Muscle layer of duodenum (tissue), 2 donors: ENCODE measurements around the gene CDYL.

ENCODE experiments used
- H3K27ac ChIP-seq: one replicate; pipeline ENCODE4 v1.7.0; 2013; ENCODE audit warnings: mild to moderate bottlenecking, low read length
- H3K27me3 ChIP-seq: one replicate; pipeline ENCODE4 v1.7.0; 2013; ENCODE audit warnings: low read depth, mild to moderate bottlenecking, control low read depth, low read length
- H3K36me3 ChIP-seq, 2 donors: one replicate each; pipeline ENCODE4 v1.7.0; 2013; ENCODE audit warnings: low read length in 2 of 2, control low read depth in 1 of 2, mild to moderate bottlenecking in 1 of 2; ENCODE audit not compliant: insufficient read depth in 2 of 2, control insufficient read depth in 1 of 2
- H3K4me1 ChIP-seq, 2 donors: one replicate each; pipeline ENCODE4 v1.7.0; 2013; ENCODE audit warnings: low read length in 2 of 2, mild to moderate bottlenecking in 2 of 2, control low read depth in 1 of 2, moderate library complexity in 1 of 2; ENCODE audit not compliant: insufficient read depth in 2 of 2, control insufficient read depth in 1 of 2
- H3K4me3 ChIP-seq, 2 donors: one replicate each; pipeline ENCODE4 v1.7.0; 2013; ENCODE audit warnings: low read length in 2 of 2, low read depth in 1 of 2, mild to moderate bottlenecking in 1 of 2
- H3K9me3 ChIP-seq, 2 donors: one replicate each; pipeline ENCODE4 v1.7.0; 2013; ENCODE audit warnings: low read length in 2 of 2, control low read depth in 1 of 2, mild to moderate bottlenecking in 1 of 2; ENCODE audit not compliant: control insufficient read depth in 1 of 2
- donor health status: healthy.

Gene CDYL

GRCh38 chr6:4743926-4744325, 32.3 kb upstream of the CDYL start:
- no peak overlapping the region for H3K27ac ChIP-seq
- H3K27me3 ChIP-seq: no peaks in the 10 kb centered on the region
- H3K36me3 ChIP-seq: no peaks in the 10 kb centered on the region
- H3K9me3 ChIP-seq: no peaks in the 10 kb centered on the region
- no peak overlapping the region for H3K4me3 ChIP-seq
- H3K4me1 ChIP-seq: no peaks in the 10 kb centered on the region

GRCh38 chr6:4747588-4747987, 28.6 kb upstream of the CDYL start:
- Histone ChIP-seq H3K9me3 (no peaks in the 10 kb centered on the region), H3K27me3 (no peaks in the 10 kb centered on the region), H3K36me3 (no peaks in the 10 kb centered on the region), H3K4me1 (no peaks in the 10 kb centered on the region), H3K27ac (no peak overlapping the region), H3K4me3 (no peak overlapping the region)

- Histone ChIP-seq H3K4me1 (no peaks in the 10 kb centered on the region), H3K27me3 (no peaks in the 10 kb centered on the region), H3K9me3 (no peaks in the 10 kb centered on the region), H3K4me3 (no peak overlapping the region), H3K36me3 (no peaks in the 10 kb centered on the region), H3K27ac (no peak overlapping the region)
Measured at GRCh38 chr6:4751823-4752464, 24.3 kb upstream of the CDYL start.

GRCh38 chr6:4756247-4756646, 20.0 kb upstream of the CDYL start:
- Histone ChIP-seq H3K9me3 (no peaks in the 10 kb centered on the region), H3K4me1 (no peaks in the 10 kb centered on the region), H3K27me3 (no peaks in the 10 kb centered on the region), H3K4me3 (no peak overlapping the region), H3K27ac (no peak overlapping the region), H3K36me3 (no peaks in the 10 kb centered on the region)

- Histone ChIP-seq H3K27me3 (no peaks in the 10 kb centered on the region), H3K4me3 (no peak overlapping the region), H3K9me3 (peaks cover 2 to 19% of the 10 kb centered on the region in 2 donors)
Measured at GRCh38 chr6:4759997-4760396, 16.2 kb upstream of the CDYL start.

GRCh38 chr6:4760773-4761172, 15.4 kb upstream of the CDYL start:
- Histone ChIP-seq H3K36me3 (no peaks in the 10 kb centered on the region), H3K27me3 (no peaks in the 10 kb centered on the region), H3K27ac (no peak overlapping the region), H3K4me3 (no peak overlapping the region), H3K9me3 (peaks cover 2 to 19% of the 10 kb centered on the region in 2 donors), H3K4me1 (no peaks in the 10 kb centered on the region)

More at GRCh38 chr6:4759997-4760396, 16.2 kb upstream of the CDYL start:
- Histone ChIP-seq H3K27ac (no peak overlapping the region), H3K4me1 (no peaks in the 10 kb centered on the region), H3K36me3 (no peaks in the 10 kb centered on the region)

GRCh38 chr6:4762294-4762693, 13.9 kb upstream of the CDYL start:
- Histone ChIP-seq H3K4me3 (no peak overlapping the region), H3K36me3 (no peaks in the 10 kb centered on the region), H3K9me3 (peaks cover 2 to 19% of the 10 kb centered on the region in 2 donors), H3K4me1 (no peaks in the 10 kb centered on the region), H3K27ac (no peak overlapping the region), H3K27me3 (no peaks in the 10 kb centered on the region)

GRCh38 chr6:4763921-4764320, 12.3 kb upstream of the CDYL start:
- Histone ChIP-seq H3K27ac (no peak overlapping the region), H3K4me3 (no peak overlapping the region), H3K36me3 (no peaks in the 10 kb centered on the region), H3K9me3 (peaks cover 2 to 19% of the 10 kb centered on the region in 2 donors), H3K27me3 (no peaks in the 10 kb centered on the region), H3K4me1 (no peaks in the 10 kb centered on the region)

GRCh38 chr6:4768815-4769214, 7.4 kb upstream of the CDYL start:
- H3K4me3 ChIP-seq: no peak overlapping the region
- no peaks in the 10 kb centered on the region for H3K27me3 ChIP-seq
- no peak overlapping the region for H3K27ac ChIP-seq
- no peaks in the 10 kb centered on the region for H3K4me1 ChIP-seq
- no peaks in the 10 kb centered on the region for H3K36me3 ChIP-seq
- peaks cover 0 to 8% of the 10 kb centered on the region in 2 donors for H3K9me3 ChIP-seq

GRCh38 chr6:4772750-4773149, 3.5 kb upstream of the CDYL start:
- Histone ChIP-seq H3K9me3 (no peaks in the 10 kb centered on the region), H3K4me3 (no peak overlapping the region), H3K36me3 (no peaks in the 10 kb centered on the region), H3K4me1 (peaks cover 0 to 3% of the 10 kb centered on the region in 2 donors), H3K27ac (no peak overlapping the region), H3K27me3 (no peaks in the 10 kb centered on the region)

- Histone ChIP-seq H3K4me1 (peaks cover 0 to 7% of the 10 kb centered on the region in 2 donors), H3K27me3 (no peaks in the 10 kb centered on the region), H3K9me3 (no peaks in the 10 kb centered on the region), H3K4me3 (no peak overlapping the region), H3K36me3 (no peaks in the 10 kb centered on the region), H3K27ac (no peak overlapping the region)
Measured at GRCh38 chr6:4773181-4773580, 3.0 kb upstream of the CDYL start.

GRCh38 chr6:4774296-4774695, 1.9 kb upstream of the CDYL start:
- Histone ChIP-seq H3K27ac (no peak overlapping the region), H3K4me3 (peak overlapping the region in 1 of 2 donors; percentile 63)

More at GRCh38 chr6:4774296-4774695, 1.9 kb upstream of the CDYL start:
- Histone ChIP-seq H3K36me3 (no peaks in the 10 kb centered on the region), H3K4me1 (peaks cover 0 to 7% of the 10 kb centered on the region in 2 donors), H3K9me3 (no peaks in the 10 kb centered on the region), H3K27me3 (no peaks in the 10 kb centered on the region)
